Uterus (tissue), 4 donors: Measurements from ENCODE around the gene PRCP. TPM values are rescaled to one million over a fixed set of nuclear protein-coding genes. Genes with fewer than 3 reads are reported as not detected.
"Not testable (repeated sequence)": the region's sequence is repeated elsewhere in the genome, so short reads cannot be mapped to it uniquely, and the experiment has no call there.

ENCODE experiments used
- DNase-seq, 2 donors: peaks; one replicate each; pipeline ENCODE4 v3.0.0-alpha.2; 2019 to 2020
- H3K27ac ChIP-seq, 2 donors: fragments of 200-600 bp; sonication (generic); 1 replicate in 1 of 2; 2 replicates in 1 of 2; pipeline ENCODE4 v1.5.1; 2016 to 2018
- H3K27me3 ChIP-seq, 2 donors: fragments of 200-600 bp; sonication (generic); one replicate each; pipeline ENCODE4 v1.5.1; 2018 to 2019; ENCODE audit warnings: control low read depth in 1 of 2
- H3K36me3 ChIP-seq, 2 donors: fragments of 200-600 bp; sonication (generic); one replicate each; pipeline ENCODE4 v1.5.1; 2019; ENCODE audit warnings: control low read depth in 1 of 2
- H3K4me1 ChIP-seq, 2 donors: fragments of 200-600 bp; sonication (generic); one replicate each; pipeline ENCODE4 v1.5.1; 2018 to 2019; ENCODE audit warnings: control low read depth in 1 of 2
- H3K4me3 ChIP-seq, 2 donors: fragments of 200-600 bp; sonication (generic); 1 replicate in 1 of 2; 2 replicates in 1 of 2; pipeline ENCODE4 v1.5.1; 2018 to 2019; ENCODE audit warnings: mild to moderate bottlenecking in 1 of 2
- H3K9me3 ChIP-seq, 2 donors: fragments of 200-600 bp; sonication (generic); one replicate each; pipeline ENCODE4 v1.5.1; 2019; ENCODE audit warnings: control low read depth in 1 of 2
- CTCF ChIP-seq, 4 experiments: fragments of 200-600 bp in 2 of 4; fragments of 450-650 bp in 2 of 4; sonication (generic) in 2 of 4; IDR thresholded peaks; one replicate each; pipeline ENCODE4 v1.5.1; 2016 to 2019; ENCODE audit warnings: antibody characterized with exemption in 4 of 4, mild to moderate bottlenecking in 2 of 4, moderate library complexity in 1 of 4
- POLR2A ChIP-seq, 2 donors: fragments of 450-650 bp; IDR thresholded peaks; one replicate each; pipeline ENCODE4 v1.6.1; 2016; ENCODE audit warnings: antibody characterized with exemption in 2 of 2, mild to moderate bottlenecking in 1 of 2, moderate library complexity in 1 of 2
- intact Hi-C: fragments of 100-400 bp; cut with DNase I; formaldehyde crosslinking; loops from one replicate; pipeline ENCODE4 v1.15.1; 2023; ENCODE audit warnings: low total_unique reads
- total RNA-seq, 4 donors: library from RNA; depleted of rRNA in 3 of 4; stranded (reverse); fragments of >200 nt in 3 of 4; gene quantifications; one replicate each; pipeline versions ENCODE4 v1.1.0 to v1.2.4, GENCODE V29; 2014 to 2023
- donor health status: DM: yes; HTN: yes; CAD: no.

PRCP gene
- total RNA-seq, 4 donors from 2014 or later = 59.9 to 206 (median 92.3) TPM

- Histone ChIP-seq H3K4me1 (no peaks in the 10 kb centered on the region), H3K9me3 (no peaks in the 10 kb centered on the region), H3K4me3 (no peak overlapping the region), H3K27me3 (no peaks in the 10 kb centered on the region), H3K27ac (no peak overlapping the region), H3K36me3 (no peaks in the 10 kb centered on the region)
- DNase-seq = no peak
- TF ChIP-seq CTCF (IDR thresholded peaks at IDR 0.05) (no peak), POLR2A (IDR thresholded peaks at IDR 0.05) (no peak)
- intact Hi-C loops = no loop called here
Observed at GRCh38 chr11:82930734-82931133, 30.5 kb upstream of the PRCP start.

- intact Hi-C loops = no loop called here
- DNase-seq = no peak
- H3K4me1 ChIP-seq = no peaks in the 10 kb centered on the region
- TF ChIP-seq POLR2A (IDR thresholded peaks at IDR 0.05) (no peak), CTCF (IDR thresholded peaks at IDR 0.05) (no peak)
- H3K36me3 ChIP-seq = no peaks in the 10 kb centered on the region
- H3K27me3 ChIP-seq = no peaks in the 10 kb centered on the region
- H3K27ac ChIP-seq = no peak overlapping the region
- no peak overlapping the region for H3K4me3 ChIP-seq
- H3K9me3 ChIP-seq = no peaks in the 10 kb centered on the region
Observed at GRCh38 chr11:82930229-82930628, 30.0 kb upstream of the PRCP start.

- intact Hi-C loops = no loop called here
- Histone ChIP-seq H3K4me3 (no peak overlapping the region), H3K36me3 (no peaks in the 10 kb centered on the region), H3K27ac (no peak overlapping the region), H3K9me3 (no peaks in the 10 kb centered on the region), H3K27me3 (no peaks in the 10 kb centered on the region), H3K4me1 (no peaks in the 10 kb centered on the region)
- TF ChIP-seq POLR2A (IDR thresholded peaks at IDR 0.05) (no peak), CTCF (IDR thresholded peaks at IDR 0.05) (no peak)
- DNase-seq = no peak
Observed at GRCh38 chr11:82929121-82929520, 28.9 kb upstream of the PRCP start.

- H3K4me3 ChIP-seq = no peak overlapping the region
- H3K27ac ChIP-seq = no peak overlapping the region
- no peaks in the 10 kb centered on the region for H3K27me3 ChIP-seq
- intact Hi-C loops = no loop called here
- H3K9me3 ChIP-seq = no peaks in the 10 kb centered on the region
- TF ChIP-seq POLR2A (IDR thresholded peaks at IDR 0.05) = no peak
- peak; percentile 64 to 79 (median 75) for TF ChIP-seq CTCF (IDR thresholded peaks at IDR 0.05)
- H3K4me1 ChIP-seq = no peaks in the 10 kb centered on the region
- no peaks in the 10 kb centered on the region for H3K36me3 ChIP-seq
- peak in 1 of 2 donors; percentile 30 for DNase-seq
Observed at GRCh38 chr11:82927264-82927880, 27.1 kb upstream of the PRCP start.

- intact Hi-C loops = no loop called here
- Histone ChIP-seq H3K36me3 (no peaks in the 10 kb centered on the region), H3K27me3 (no peaks in the 10 kb centered on the region), H3K9me3 (no peaks in the 10 kb centered on the region), H3K4me3 (no peak overlapping the region), H3K4me1 (no peaks in the 10 kb centered on the region), H3K27ac (no peak overlapping the region)
- DNase-seq = no peak
- TF ChIP-seq POLR2A (IDR thresholded peaks at IDR 0.05) (no peak), CTCF (IDR thresholded peaks at IDR 0.05) (no peak)
Observed at GRCh38 chr11:82924522-82925224, 24.4 kb upstream of the PRCP start.

GRCh38 chr11:82922396-82923173 lies 22.4 kb upstream of the PRCP start:
- H3K27ac ChIP-seq, H3K9me3 ChIP-seq, intact Hi-C loops, H3K4me3 ChIP-seq, H3K36me3 ChIP-seq, H3K27me3 ChIP-seq, DNase-seq, H3K4me1 ChIP-seq: not testable (repeated sequence)

- H3K27me3 ChIP-seq, H3K36me3 ChIP-seq, intact Hi-C loops, H3K27ac ChIP-seq, H3K4me3 ChIP-seq, DNase-seq, H3K4me1 ChIP-seq, H3K9me3 ChIP-seq: not testable (repeated sequence)
Observed at GRCh38 chr11:82920227-82920626, 20.0 kb upstream of the PRCP start.
